Skeletal muscle satellite cell (primary cell): ENCODE measurements around the gene SMIM27.
A peak's percentile ranks its signal among the peaks of the same experiment; 100 is the strongest.
"Not testable (repeated sequence)": the region's sequence is repeated elsewhere in the genome, so short reads cannot be mapped to it uniquely, and the experiment has no call there.

Experiments
- H3K27me3 ChIP-seq: 2 replicates; pipeline ENCODE4 v1.7.0; 2013; ENCODE audit warnings: low read length; ENCODE audit not compliant: control insufficient read depth, insufficient read depth
- H3K36me3 ChIP-seq: 2 replicates; pipeline ENCODE4 v1.7.0; 2013; ENCODE audit warnings: mild to moderate bottlenecking, control low read depth, low read length; ENCODE audit not compliant: insufficient read depth
- H3K4me1 ChIP-seq: 2 replicates; pipeline ENCODE4 v1.7.0; 2013; ENCODE audit warnings: low read length; ENCODE audit not compliant: control insufficient read depth, insufficient read depth
- H3K4me2 ChIP-seq: 2 replicates; pipeline ENCODE4 v1.7.0; 2013; ENCODE audit warnings: mild to moderate bottlenecking, low read length
- H3K4me3 ChIP-seq: 2 replicates; pipeline ENCODE4 v1.7.0; 2013; ENCODE audit warnings: low read length
- H3K9ac ChIP-seq: 2 replicates; pipeline ENCODE4 v1.7.0; 2013; ENCODE audit warnings: mild to moderate bottlenecking, low read depth, low read length, moderate library complexity
- H3K9me3 ChIP-seq: replicated peaks from 2 replicates; pipeline ENCODE4 v1.7.0; 2013; ENCODE audit warnings: mild to moderate bottlenecking, control low read depth, low read length

SMIM27 gene

DNA sequence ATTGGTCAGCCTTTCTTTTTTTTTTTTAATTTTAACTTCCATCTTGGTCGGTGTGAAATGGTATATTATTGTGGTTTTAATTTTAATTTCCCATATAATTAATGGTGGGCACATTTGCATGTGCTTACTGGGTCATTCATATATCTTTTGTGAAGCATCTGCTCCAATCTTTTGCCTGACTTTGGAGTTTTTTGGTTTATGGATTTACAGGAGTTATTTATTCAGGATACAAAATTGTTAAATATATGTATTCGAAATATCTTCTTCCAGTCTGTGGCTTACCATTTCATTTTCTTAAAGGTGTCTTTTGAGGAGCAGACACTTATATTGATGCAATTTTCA is 25.4 kb upstream of the SMIM27 start:
- Histone ChIP-seq H3K4me3 (peak overlapping the region; percentile 82), H3K4me2 (peak overlapping the region; percentile 88), H3K36me3 (no peaks in the 10 kb centered on the region), H3K4me1 (peaks cover 15% of the 10 kb centered on the region), H3K9me3 (no peaks in the 10 kb centered on the region), H3K27me3 (no peaks in the 10 kb centered on the region), H3K9ac (peak overlapping the region; percentile 79)

DNA sequence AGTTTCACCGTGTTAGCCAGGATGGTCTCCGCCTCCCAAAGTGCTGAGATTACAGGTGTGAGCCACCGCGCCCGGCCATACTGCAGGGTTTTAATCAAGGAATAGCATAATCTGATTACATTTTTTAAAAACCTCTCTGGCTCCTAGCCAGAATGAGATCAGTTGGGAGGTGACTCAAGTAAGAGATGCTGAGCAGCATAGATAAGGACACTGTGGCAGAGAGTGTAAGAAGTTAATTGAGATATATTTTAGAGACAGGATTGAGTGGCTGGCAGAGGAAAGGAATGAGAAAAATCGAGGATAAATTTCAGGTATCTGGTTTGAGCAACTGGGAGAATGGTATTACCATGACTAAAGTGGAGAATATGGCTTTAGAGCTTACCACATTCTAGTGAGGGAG is 18.8 kb upstream of the SMIM27 start:
- H3K27me3 ChIP-seq, result no peaks in the 10 kb centered on the region
- no peak overlapping the region for H3K4me3 ChIP-seq
- H3K9me3 ChIP-seq, result no peaks in the 10 kb centered on the region

DNA sequence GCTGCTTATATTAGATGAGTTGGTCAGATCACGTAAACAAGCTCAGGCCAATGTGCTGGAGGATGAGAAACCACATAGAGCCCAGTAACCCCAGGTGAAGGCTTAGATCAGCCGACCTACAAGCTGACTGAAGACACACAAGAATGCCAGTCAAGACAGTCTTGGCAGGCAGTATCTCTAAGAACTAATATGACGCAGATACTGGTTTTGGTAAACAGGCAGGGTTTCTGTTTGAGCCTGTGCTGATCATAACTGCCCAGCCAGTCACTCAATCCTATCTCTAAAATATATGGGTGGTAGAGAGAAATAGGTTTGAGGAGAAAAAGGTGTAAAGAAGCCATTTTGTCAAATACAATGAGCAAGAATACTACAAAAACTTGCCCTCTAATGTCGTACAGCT is 18.3 kb upstream of the SMIM27 start:
- Histone ChIP-seq H3K4me3 (no peak overlapping the region), H3K4me2 (no peak overlapping the region), H3K36me3 (peaks cover 8% of the 10 kb centered on the region), H3K9ac (no peak overlapping the region), H3K4me1 (no peaks in the 10 kb centered on the region), H3K9me3 (no peaks in the 10 kb centered on the region), H3K27me3 (no peaks in the 10 kb centered on the region)

More for the DNA sequence above, 18.8 kb upstream of the SMIM27 start:
- no peak overlapping the region for H3K9ac ChIP-seq
- no peaks in the 10 kb centered on the region for H3K4me1 ChIP-seq
- H3K4me2 ChIP-seq, result no peak overlapping the region
- H3K36me3 ChIP-seq, result peaks cover 8% of the 10 kb centered on the region

DNA sequence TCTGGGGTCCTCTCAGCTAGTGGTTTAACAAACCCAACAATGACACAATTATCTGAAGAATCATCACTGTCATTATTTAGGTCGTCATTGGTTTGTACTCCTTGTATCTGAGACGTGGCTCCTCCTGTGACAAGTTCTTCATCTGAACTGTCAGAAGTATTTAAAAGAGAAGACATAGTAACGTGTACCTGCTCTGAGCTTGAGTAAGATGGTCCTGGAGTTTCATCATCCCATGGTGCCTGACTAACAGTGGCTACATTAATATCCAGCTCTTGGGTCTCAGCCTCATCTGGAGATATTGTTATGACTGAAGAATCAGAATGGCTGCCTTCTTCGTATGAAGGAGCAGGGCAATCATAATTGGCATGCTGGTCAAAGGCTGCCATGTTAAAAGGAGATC is 9.1 kb upstream of the SMIM27 start:
- Histone ChIP-seq H3K9ac (no peak overlapping the region), H3K9me3 (no peaks in the 10 kb centered on the region), H3K4me2 (no peak overlapping the region), H3K4me1 (no peaks in the 10 kb centered on the region), H3K4me3 (no peak overlapping the region), H3K27me3 (no peaks in the 10 kb centered on the region), H3K36me3 (peaks cover 30% of the 10 kb centered on the region)

DNA sequence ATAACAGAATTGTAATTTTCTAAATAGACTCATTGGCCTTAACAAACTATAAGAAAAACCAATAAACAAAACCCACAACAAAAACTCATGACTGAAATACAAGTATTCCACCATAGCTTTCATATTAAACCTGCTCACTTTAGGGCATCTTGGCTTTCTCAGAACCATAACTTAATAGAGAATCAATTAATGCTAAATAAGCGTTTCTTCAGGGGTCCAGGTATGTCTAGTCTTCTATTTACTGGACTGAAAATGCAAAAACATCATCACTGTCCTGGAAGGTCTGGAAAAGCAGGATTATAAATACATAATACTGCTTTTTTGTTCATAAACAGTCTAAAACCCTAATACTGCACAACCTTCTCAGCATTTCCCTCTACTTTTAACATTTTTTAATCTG is 6.2 kb upstream of the SMIM27 start:
- H3K36me3 ChIP-seq, result peaks cover 24% of the 10 kb centered on the region
- H3K4me1 ChIP-seq, result no peaks in the 10 kb centered on the region
- no peaks in the 10 kb centered on the region for H3K27me3 ChIP-seq
- H3K4me2 ChIP-seq, result no peak overlapping the region
- H3K9ac ChIP-seq, result no peak overlapping the region
- no peak overlapping the region for H3K4me3 ChIP-seq
- H3K9me3 ChIP-seq, result no peaks in the 10 kb centered on the region

DNA sequence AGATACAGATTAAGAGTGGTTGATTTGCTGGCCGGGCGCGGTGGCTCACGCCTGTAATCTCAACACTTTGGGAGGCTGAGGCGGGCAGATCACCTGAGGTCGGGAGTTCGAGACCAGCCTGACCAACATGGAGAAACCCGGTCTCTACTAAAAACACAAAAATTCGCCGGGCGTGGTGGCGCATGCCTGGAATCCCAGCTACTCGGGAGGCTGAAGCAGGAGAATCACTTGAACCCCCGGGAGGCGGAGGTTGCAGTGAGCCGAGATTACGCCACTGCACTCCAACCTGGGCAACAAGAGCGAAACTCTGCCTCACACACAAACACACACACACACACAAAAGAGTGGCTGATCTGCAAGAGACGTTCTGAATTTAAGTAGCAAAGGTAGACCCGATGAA is 3.9 kb upstream of the SMIM27 start:
- H3K36me3 ChIP-seq, result peaks cover 10% of the 10 kb centered on the region
- not testable (repeated sequence) for H3K4me3 ChIP-seq, H3K27me3 ChIP-seq, H3K4me1 ChIP-seq, H3K9ac ChIP-seq, H3K9me3 ChIP-seq, H3K4me2 ChIP-seq

DNA sequence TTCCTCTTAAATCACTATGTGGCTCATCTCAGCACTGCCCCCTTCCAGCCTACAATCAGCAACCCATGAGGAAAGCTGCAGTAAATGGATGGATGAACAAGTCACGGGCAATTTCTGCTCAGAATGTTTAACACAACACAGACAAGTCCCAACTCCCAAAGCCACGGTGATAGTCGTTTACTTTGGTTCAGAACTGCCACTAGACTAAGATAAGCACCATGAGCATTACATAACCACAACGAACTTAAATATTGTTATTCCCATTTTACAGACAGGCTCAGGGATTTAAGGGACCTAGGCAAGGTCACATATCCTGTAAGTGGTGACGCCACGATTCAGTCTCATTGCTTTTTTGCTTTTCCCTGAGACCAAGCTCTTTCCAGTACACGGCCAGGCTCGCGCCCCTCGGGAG is 2.0 kb upstream of the SMIM27 start:
- no peaks in the 10 kb centered on the region for H3K36me3 ChIP-seq
- H3K4me1 ChIP-seq, result peaks cover 2% of the 10 kb centered on the region
- H3K4me3 ChIP-seq, result peak overlapping the region; percentile 91
- H3K9ac ChIP-seq, result peak overlapping the region; percentile 98
- H3K4me2 ChIP-seq, result peak overlapping the region; percentile 90
- no peaks in the 10 kb centered on the region for H3K9me3 ChIP-seq
- H3K27me3 ChIP-seq, result no peaks in the 10 kb centered on the region

DNA sequence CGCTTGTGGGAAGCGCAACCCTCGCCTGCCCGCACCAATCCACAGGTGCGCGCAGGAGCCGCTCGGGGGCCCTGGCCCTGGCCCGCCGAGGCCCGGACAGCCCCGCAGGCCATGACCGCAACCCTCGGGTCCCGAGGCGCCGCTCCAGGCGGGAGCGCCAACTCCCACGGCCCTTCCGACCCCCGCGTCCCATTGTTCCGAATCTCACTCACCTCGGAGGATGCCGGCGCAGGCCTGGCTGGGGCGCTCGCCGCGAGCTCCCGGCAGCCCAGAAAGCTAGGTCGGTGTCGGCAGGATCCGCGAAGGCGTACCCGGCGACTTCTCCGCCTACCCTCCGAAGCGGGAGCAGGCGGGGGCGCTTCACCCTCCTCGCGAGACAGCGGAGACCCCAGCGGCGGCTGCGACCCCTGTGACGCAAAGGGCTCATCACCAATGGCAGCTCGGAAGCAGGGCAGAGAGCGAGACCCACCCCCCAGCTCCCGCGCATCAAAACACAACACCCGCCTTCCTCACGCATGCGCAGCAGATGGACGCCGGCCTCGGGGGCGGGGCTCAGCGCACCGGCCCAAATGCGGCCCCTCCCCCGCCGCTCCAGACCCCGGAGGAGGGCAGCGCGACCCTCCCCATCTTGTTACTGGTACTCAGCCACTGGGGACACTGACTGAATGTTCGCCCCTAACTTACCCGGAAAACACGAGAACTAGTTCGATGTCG is 1.4 kb upstream of the SMIM27 start:
- peak overlapping the region; percentile 98 for H3K9ac ChIP-seq
- H3K27me3 ChIP-seq, result no peaks in the 10 kb centered on the region
- H3K36me3 ChIP-seq, result no peaks in the 10 kb centered on the region
- peak overlapping the region; percentile 90 for H3K4me2 ChIP-seq
- H3K4me1 ChIP-seq, result peaks cover 2% of the 10 kb centered on the region
- peak overlapping the region; percentile 91 for H3K4me3 ChIP-seq
- no peaks in the 10 kb centered on the region for H3K9me3 ChIP-seq

DNA sequence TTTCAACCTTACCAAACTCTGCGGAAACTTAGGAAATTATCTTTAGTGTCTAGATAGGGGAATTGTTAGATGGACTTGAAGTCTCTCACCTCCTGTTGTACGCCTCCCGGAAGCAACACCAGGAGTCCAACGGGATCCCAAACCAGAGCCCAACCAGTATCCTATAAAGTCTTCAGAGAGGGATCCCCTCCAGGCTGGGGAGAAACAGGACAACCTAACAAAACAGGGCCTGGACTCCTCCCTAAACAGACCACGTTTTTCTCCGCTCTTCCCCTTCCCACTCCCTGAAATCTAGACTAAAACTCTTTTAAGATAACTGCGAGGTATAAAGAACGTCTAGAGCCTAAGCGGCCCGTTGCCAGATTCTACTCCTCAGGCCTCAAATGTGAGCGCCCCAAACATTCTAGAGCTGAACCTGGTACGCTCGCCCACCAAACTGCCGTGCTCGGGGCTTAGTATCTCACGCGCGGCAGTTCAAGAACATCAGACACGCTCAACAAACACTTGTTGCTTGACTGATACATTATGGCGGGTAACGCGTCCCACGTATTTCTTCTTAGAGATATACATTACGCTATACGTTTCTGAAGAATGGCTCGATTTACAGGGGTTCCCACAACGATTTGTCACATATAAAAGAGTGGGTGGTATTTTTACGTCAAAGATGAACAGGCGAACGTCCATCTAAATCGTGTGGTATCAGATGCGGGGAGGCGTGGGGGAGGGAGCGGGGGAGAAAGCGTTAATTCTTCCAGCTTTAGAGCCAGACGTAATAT is 663 bp upstream of the SMIM27 start:
- Histone ChIP-seq H3K36me3 (no peaks in the 10 kb centered on the region), H3K4me3 (peak overlapping the region; percentile 91), H3K4me1 (peaks cover 2% of the 10 kb centered on the region), H3K9me3 (no peaks in the 10 kb centered on the region), H3K4me2 (peak overlapping the region; percentile 90), H3K9ac (peak overlapping the region; percentile 98), H3K27me3 (no peaks in the 10 kb centered on the region)

DNA sequence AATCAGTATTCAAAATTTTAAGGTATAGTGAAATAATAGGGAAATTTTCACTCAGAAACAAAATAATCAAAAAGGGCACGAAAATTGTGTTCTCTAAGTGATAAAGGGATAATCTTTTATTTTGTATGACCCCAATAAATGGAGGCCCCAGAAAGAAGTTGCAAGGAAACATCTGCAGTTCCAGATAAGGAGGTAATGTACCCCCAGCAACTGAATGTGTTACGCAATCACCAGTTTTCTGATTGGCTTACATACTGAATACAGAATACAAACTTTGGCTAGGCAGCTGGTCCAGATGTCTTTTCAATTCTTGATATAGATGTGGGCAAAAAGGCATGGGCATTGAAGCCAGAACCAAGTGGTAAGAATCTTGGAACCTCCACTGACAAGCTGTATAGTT is 2.0 kb downstream of the SMIM27 start:
- Histone ChIP-seq H3K4me1 (peaks cover 2% of the 10 kb centered on the region), H3K4me2 (no peak overlapping the region), H3K36me3 (no peaks in the 10 kb centered on the region), H3K27me3 (no peaks in the 10 kb centered on the region), H3K9ac (no peak overlapping the region), H3K4me3 (no peak overlapping the region), H3K9me3 (no peaks in the 10 kb centered on the region)

DNA sequence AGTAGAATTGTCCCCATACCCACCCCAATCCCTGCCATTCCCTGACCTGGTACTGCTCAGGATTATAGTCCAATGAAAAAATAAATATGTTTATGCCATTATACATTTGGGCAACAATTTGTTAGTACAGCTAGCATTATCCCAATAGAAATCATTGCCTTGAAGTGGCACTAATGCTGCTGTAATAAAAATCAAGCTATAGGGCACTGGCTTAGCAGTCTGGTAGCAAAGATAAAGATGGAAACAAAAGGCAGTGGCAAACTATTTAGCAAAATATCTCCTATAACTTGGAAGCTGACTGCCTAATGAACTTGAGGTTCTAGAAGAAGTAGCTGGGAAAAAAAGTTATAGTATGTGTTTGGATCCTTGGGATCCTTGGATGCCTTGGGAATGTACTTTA is 2.5 kb downstream of the SMIM27 start:
- H3K4me1 ChIP-seq, result peaks cover 2% of the 10 kb centered on the region
- H3K9me3 ChIP-seq, result no peaks in the 10 kb centered on the region
- H3K4me3 ChIP-seq, result no peak overlapping the region
- H3K9ac ChIP-seq, result no peak overlapping the region
- no peaks in the 10 kb centered on the region for H3K27me3 ChIP-seq
- no peak overlapping the region for H3K4me2 ChIP-seq
- H3K36me3 ChIP-seq, result no peaks in the 10 kb centered on the region

DNA sequence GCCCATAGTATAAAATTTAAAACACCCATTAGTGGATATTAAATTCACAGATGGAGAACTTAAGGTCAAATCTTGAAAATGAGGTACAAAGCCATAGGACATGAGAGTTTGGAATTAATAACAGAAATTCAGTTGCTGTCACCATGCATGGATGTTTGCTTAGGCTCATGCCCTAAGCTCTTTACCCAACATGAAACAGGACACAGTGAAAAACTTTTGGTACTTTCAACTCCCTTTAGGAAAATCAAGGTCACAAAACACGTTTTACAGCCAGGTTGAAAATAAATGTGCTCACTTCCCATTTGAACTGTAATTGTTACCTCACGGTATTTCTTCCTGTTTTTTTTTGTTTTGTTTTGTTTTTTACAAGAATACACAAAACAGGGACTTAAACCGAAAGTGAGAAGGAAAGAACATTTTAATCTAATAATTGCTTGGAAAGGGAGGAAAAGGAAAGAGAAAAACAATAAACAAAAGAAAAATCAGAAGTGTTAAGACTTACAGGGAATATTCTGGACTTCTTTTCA is 6.3 kb downstream of the SMIM27 start:
- Histone ChIP-seq H3K36me3 (no peaks in the 10 kb centered on the region), H3K9ac (no peak overlapping the region), H3K9me3 (no peaks in the 10 kb centered on the region), H3K4me1 (no peaks in the 10 kb centered on the region), H3K27me3 (no peaks in the 10 kb centered on the region), H3K4me2 (no peak overlapping the region), H3K4me3 (no peak overlapping the region)
